Activated B cell treated with CpG ODN at 0.5 μM for 24 hours (primary cell): ENCODE results near the gene GOLGA1. TPM values are rescaled to one million over a fixed set of nuclear protein-coding genes. Genes with fewer than 3 reads are reported as not detected.
"Not testable (repeated sequence)": the region's sequence is repeated elsewhere in the genome, so short reads cannot be mapped to it uniquely, and the experiment has no call there.

ENCODE experiments used
- ATAC-seq: fragments of 200-7000 bp; cut with Tn5 transposase; one replicate; pipeline ENCODE4 v1.10.0; 2021; ENCODE audit warnings: low read depth, mild to moderate bottlenecking, moderate library complexity
- CTCF ChIA-PET: fragments of 350-600 bp; sonication (Branson Sonifier 250); formaldehyde crosslinking; loops from one replicate; lab custom pipeline; 2021; ENCODE audit warnings: antibody characterized with exemption; lab: Charles Lee
- POLR2A ChIA-PET: fragments of 350-600 bp; sonication (Branson Sonifier 250); formaldehyde crosslinking; loops from one replicate; lab custom pipeline; 2021; ENCODE audit warnings: antibody characterized with exemption; lab: Charles Lee
- DNase-seq: peaks from one replicate; pipeline ENCODE4 v3.0.0; 2022
- H3K27ac Mint-ChIP-seq: one replicate; pipeline ENCODE4 v1.8.0; 2020; ENCODE audit warnings: mixed read lengths
- H3K27me3 Mint-ChIP-seq: one replicate; pipeline ENCODE4 v1.8.0; 2021; ENCODE audit warnings: mixed read lengths
- H3K36me3 Mint-ChIP-seq: one replicate; pipeline ENCODE4 v1.8.0; 2021; ENCODE audit warnings: low read depth, mixed read lengths
- H3K4me1 Mint-ChIP-seq: one replicate; pipeline ENCODE4 v1.8.0; 2021; ENCODE audit warnings: mixed read lengths
- H3K4me3 Mint-ChIP-seq: one replicate; pipeline ENCODE4 v1.8.0; 2020; ENCODE audit warnings: mild to moderate bottlenecking, mixed read lengths
- H3K9me3 Mint-ChIP-seq: one replicate; pipeline ENCODE4 v1.8.0; 2020; ENCODE audit warnings: mixed read lengths
- intact Hi-C: fragments of 100-400 bp; cut with micrococcal nuclease; formaldehyde crosslinking; loops from one replicate; pipeline ENCODE4 v1.15.1; 2024
- total RNA-seq: library from RNA; stranded (reverse); gene quantifications from 2 replicates; pipeline ENCODE4 v1.2.3, GENCODE V29; 2022
- TF ChIP-seq, protein P1 (sequence below): fragments of 200-600 bp; IDR thresholded peaks from one replicate; pipeline ENCODE4 v1.8.0; 2022; ENCODE audit warnings: antibody characterized with exemption, mild to moderate bottlenecking

GOLGA1 gene
- total RNA-seq, 1 donor from 2014 or later: 14.0 TPM

DNA sequence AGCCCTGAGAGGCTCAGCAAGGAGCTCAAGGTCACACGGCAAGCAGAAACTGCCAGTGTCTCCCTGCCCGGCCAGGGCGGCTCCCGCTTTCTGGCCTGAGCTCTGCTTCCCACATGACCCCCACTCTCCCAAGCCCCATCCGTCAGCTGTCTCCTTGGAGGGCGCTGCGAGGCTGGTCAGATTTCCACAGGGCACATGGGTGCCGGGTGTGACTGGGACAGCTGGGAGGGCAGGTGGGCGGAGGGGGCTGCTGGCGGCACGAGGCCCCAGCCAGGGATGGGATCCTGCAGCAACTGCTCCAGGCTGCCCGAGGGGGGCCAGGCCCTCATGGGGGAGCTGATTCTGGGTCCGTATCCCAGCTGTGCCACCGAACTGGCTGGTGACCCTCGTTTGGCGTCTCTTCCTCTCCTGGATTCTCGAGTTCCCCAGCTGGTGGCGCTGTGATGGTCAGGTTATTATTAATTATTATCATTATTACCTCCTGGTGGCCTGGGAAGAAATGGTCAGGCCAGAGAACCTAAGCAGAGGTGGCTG is 100.5 kb downstream of the GOLGA1 start:
- H3K36me3 Mint-ChIP-seq: no peaks in the 10 kb centered on the region
- H3K4me1 Mint-ChIP-seq: no peaks in the 10 kb centered on the region
- H3K27ac Mint-ChIP-seq: no peak overlapping the region
- ChIA-PET POLR2A (no interaction called here), CTCF (interaction anchor here (1.1 to 1.4 kb wide), 6 partner anchors 9 to 223 kb away, joined by 3 to 4 read pairs (median 3); partner anchors contain the start of gene WDR38)
- no peak for DNase-seq
- intact Hi-C loops: no loop called here
- H3K27me3 Mint-ChIP-seq: peaks cover 13% of the 10 kb centered on the region
- H3K9me3 Mint-ChIP-seq: no peaks in the 10 kb centered on the region
- ATAC-seq: no peak
- H3K4me3 Mint-ChIP-seq: no peak overlapping the region
- TF ChIP-seq, protein P1, sequence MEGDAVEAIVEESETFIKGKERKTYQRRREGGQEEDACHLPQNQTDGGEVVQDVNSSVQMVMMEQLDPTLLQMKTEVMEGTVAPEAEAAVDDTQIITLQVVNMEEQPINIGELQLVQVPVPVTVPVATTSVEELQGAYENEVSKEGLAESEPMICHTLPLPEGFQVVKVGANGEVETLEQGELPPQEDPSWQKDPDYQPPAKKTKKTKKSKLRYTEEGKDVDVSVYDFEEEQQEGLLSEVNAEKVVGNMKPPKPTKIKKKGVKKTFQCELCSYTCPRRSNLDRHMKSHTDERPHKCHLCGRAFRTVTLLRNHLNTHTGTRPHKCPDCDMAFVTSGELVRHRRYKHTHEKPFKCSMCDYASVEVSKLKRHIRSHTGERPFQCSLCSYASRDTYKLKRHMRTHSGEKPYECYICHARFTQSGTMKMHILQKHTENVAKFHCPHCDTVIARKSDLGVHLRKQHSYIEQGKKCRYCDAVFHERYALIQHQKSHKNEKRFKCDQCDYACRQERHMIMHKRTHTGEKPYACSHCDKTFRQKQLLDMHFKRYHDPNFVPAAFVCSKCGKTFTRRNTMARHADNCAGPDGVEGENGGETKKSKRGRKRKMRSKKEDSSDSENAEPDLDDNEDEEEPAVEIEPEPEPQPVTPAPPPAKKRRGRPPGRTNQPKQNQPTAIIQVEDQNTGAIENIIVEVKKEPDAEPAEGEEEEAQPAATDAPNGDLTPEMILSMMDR: no peak

- ATAC-seq (peak; percentile 31), DNase-seq (no peak)
- ChIA-PET CTCF (interaction anchor here (1.1 to 1.4 kb wide), 5 partner anchors 10 to 223 kb away, joined by 3 to 4 read pairs (median 3); partner anchors contain the start of gene WDR38), POLR2A (no interaction called here)
- Mint-ChIP-seq H3K27ac (no peak overlapping the region), H3K27me3 (peaks cover 13% of the 10 kb centered on the region), H3K4me1 (no peaks in the 10 kb centered on the region), H3K9me3 (no peaks in the 10 kb centered on the region), H3K4me3 (no peak overlapping the region), H3K36me3 (no peaks in the 10 kb centered on the region)
- TF ChIP-seq, protein P1: no peak
- intact Hi-C loops: loop anchor here (5.0 kb wide), 1 partner anchor 37 kb away; no protein-coding TSS in a partner anchor
Observed at GRCh38 chr9:124839612-124840299, 101.1 kb downstream of the GOLGA1 start.

DNA sequence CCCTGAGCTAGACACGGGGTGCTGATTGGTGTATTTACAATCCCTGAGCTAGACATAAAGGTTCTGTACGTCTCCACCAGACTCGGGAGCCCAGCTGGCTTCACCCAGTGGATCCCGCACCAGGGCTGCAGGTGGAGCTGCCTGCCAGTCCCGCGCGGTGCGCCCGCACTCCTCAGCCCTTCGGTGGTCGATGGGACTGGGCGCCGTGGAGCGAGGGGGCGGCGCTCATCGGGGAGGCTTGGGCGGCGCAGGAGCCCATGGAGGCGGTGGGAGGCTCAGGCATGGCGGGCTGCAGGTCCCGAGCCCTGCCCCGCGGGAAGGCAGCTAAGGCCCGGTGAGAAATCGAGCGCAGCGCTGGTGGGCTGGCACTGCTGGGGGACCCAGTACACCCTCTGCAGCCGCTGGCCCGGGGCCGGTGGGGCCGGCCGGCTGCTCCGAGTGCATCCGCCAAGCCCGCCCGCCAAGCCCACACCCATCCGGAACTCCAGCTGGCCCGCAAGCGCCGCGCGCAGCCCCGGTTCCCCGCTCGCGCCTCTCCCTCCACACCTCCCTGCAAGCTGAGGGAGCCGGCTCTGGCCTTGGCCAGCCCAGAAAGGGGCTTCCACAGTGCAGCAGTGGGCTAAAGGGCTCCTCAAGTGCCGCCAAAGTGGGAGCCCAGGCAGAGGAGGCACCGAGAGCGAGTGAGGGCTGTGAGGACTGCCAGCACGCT is 102.2 kb downstream of the GOLGA1 start:
- POLR2A ChIA-PET, ATAC-seq, DNase-seq, H3K27ac Mint-ChIP-seq, H3K4me1 Mint-ChIP-seq, CTCF ChIA-PET, H3K4me3 Mint-ChIP-seq, H3K36me3 Mint-ChIP-seq, H3K9me3 Mint-ChIP-seq: not testable (repeated sequence)
- intact Hi-C loops: loop anchor here (5.0 kb wide), 1 partner anchor 36 kb away; no protein-coding TSS in a partner anchor
- H3K27me3 Mint-ChIP-seq: peaks cover 13% of the 10 kb centered on the region

- intact Hi-C loops: loop anchor here (5.0 kb wide), 1 partner anchor 36 kb away; no protein-coding TSS in a partner anchor
- ATAC-seq, DNase-seq, CTCF ChIA-PET, H3K9me3 Mint-ChIP-seq, H3K4me3 Mint-ChIP-seq, H3K36me3 Mint-ChIP-seq, POLR2A ChIA-PET, H3K27ac Mint-ChIP-seq, H3K4me1 Mint-ChIP-seq: not testable (repeated sequence)
- H3K27me3 Mint-ChIP-seq: peaks cover 13% of the 10 kb centered on the region
Observed at GRCh38 chr9:124838132-124838531, 102.8 kb downstream of the GOLGA1 start.

DNA sequence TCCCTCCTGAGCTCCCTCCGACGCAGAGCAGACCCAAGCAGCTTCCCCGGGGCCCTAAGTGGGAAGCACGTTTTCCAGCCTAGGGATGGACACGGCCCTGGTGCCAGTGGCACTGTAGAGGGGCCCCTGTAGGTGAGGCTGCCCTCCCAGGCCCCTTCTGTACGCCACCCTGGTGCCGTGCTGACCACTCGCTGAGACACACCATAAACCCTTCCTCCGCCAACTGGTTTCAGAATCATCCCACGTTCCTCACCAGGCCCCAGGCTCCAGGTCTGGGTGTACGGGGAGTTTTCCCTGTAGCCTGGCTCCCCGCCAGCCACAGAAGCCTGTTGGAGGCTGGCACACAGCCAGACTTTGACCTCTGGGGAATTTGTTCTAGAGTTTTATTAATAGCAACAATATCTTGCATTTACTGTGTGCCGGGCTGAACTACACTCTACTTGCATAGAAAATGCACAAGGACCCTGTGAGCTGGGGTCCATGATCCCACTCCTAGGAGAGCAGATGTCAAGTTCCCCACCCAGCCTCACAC is 105.8 kb downstream of the GOLGA1 start:
- intact Hi-C loops: loop anchor here (5.0 kb wide), 1 partner anchor 33 kb away; no protein-coding TSS in a partner anchor
- Mint-ChIP-seq H3K4me1 (no peaks in the 10 kb centered on the region), H3K27ac (no peak overlapping the region), H3K4me3 (no peak overlapping the region), H3K9me3 (no peaks in the 10 kb centered on the region), H3K27me3 (peaks cover 13% of the 10 kb centered on the region), H3K36me3 (no peaks in the 10 kb centered on the region)
- DNase-seq: no peak
- no peak for ATAC-seq
- ChIA-PET CTCF (interaction anchor here (0.9 kb wide), 1 partner anchor 18 kb away, joined by 3 read pairs; the partner anchor contains the start of gene WDR38), POLR2A (interaction anchor here (0.7 kb wide), 1 partner anchor 11 kb away, joined by 3 read pairs; no protein-coding TSS in a partner anchor)
- TF ChIP-seq, protein P1: no peak
